Spleen (tissue), 11 donors: Measurements from ENCODE around the gene ABCG5. TPM values are rescaled to one million over a fixed set of nuclear protein-coding genes. Genes with fewer than 3 reads are reported as not detected.

Experiments
- DNase-seq: peaks from one replicate; pipeline ENCODE4 v3.0.0-alpha.2; 2020
- H3K27ac ChIP-seq, 8 donors: fragments of 200-600 bp; sonication (generic) in 7 of 8; 1 replicate in 4 of 8; 2 replicates in 4 of 8; pipeline versions ENCODE4 v1.5.0 to v1.8.0; 2016 to 2021; ENCODE audit warnings: inconsistent platforms in 4 of 8, mild to moderate bottlenecking in 4 of 8, moderate library complexity in 1 of 8
- H3K27me3 ChIP-seq, 7 donors: fragments of 200-600 bp; sonication (generic) in 6 of 7; replicated peaks in 1 of 7; 1 replicate in 4 of 7; 2 replicates in 3 of 7; pipeline versions ENCODE4 v1.5.0 to v1.8.0; 2016 to 2021; ENCODE audit warnings: inconsistent platforms in 3 of 7, mild to moderate bottlenecking in 1 of 7
- H3K36me3 ChIP-seq, 6 donors: fragments of 200-600 bp; sonication (generic) in 5 of 6; 1 replicate in 4 of 6; 2 replicates in 2 of 6; pipeline versions ENCODE4 v1.5.0 to v1.8.0; 2016 to 2021; ENCODE audit warnings: inconsistent platforms in 2 of 6
- H3K4me1 ChIP-seq, 6 donors: fragments of 200-600 bp; sonication (generic) in 5 of 6; 1 replicate in 3 of 6; 2 replicates in 3 of 6; pipeline versions ENCODE4 v1.5.0 to v1.8.0; 2016 to 2021; ENCODE audit warnings: inconsistent platforms in 3 of 6
- H3K4me3 ChIP-seq, 8 donors: fragments of 200-600 bp; sonication (generic) in 7 of 8; 1 replicate in 4 of 8; 2 replicates in 4 of 8; pipeline versions ENCODE4 v1.5.0 to v1.8.0; 2016 to 2021; ENCODE audit warnings: inconsistent platforms in 4 of 8, mild to moderate bottlenecking in 4 of 8, moderate library complexity in 2 of 8
- H3K9me3 ChIP-seq, 8 donors: fragments of 200-600 bp; sonication (generic) in 7 of 8; 1 replicate in 4 of 8; 2 replicates in 4 of 8; pipeline versions ENCODE4 v1.5.0 to v1.8.0; 2016 to 2021; ENCODE audit warnings: inconsistent platforms in 4 of 8
- POLR2A ChIP-seq, 3 donors: fragments of 450-650 bp; IDR thresholded peaks; one replicate each; pipeline ENCODE4 v1.5.1; 2017; ENCODE audit warnings: antibody characterized with exemption in 3 of 3, mild to moderate bottlenecking in 1 of 3
- POLR2AphosphoS5 ChIP-seq, 3 donors: sonication (generic); formaldehyde crosslinking; IDR thresholded peaks; one replicate each; pipeline ENCODE4 v1.5.1; 2017; ENCODE audit warnings: antibody characterized with exemption in 3 of 3
- WGBS, 5 donors: extraction: QIAGEN DNeasy Blood & Tissue Kit in 3 of 5; methylation state at CpG; one replicate each; pipeline versions ENCODE4 v1.1.5 to v1.1.7; 2013 to 2018; 5-methylcytosine and 5-hydroxymethylcytosine counted together
- intact Hi-C: fragments of 100-400 bp; cut with DNase I; formaldehyde crosslinking; loops from one replicate; pipeline ENCODE4 v1.15.0; 2023; ENCODE audit warnings: low total_unique reads
- polyA plus RNA-seq, 3 donors: library from polyadenylated mRNA; stranded (reverse); fragments of 200-250 nt; gene quantifications; one replicate each; pipeline ENCODE4 v1.2.1, GENCODE V29; 2013
- total RNA-seq, 7 donors: library from RNA; depleted of rRNA in 3 of 7; stranded (reverse); fragments of >200 nt in 3 of 7; fragmentation: NEBNext Ultra II Directional in 4 of 7; extraction: Animal tissue kit (Norgen Biotek cat#: 25700) in 4 of 7; gene quantifications; one replicate each; pipeline versions ENCODE4 v1.1.0 to v1.2.1, GENCODE V29; 2016 to 2021
- TF ChIP-seq, protein P1 (sequence below), 11 experiments: fragments of 200-600 bp in 7 of 11; fragments of 450-650 bp in 4 of 11; sonication (generic) in 4 of 11; IDR thresholded peaks in 8 of 11; conservative IDR thresholded peaks in 3 of 11; 1 replicate in 7 of 11; 2 replicates in 4 of 11; pipeline versions ENCODE4 v1.4.0 to v1.8.0; 2016 to 2021; ENCODE audit warnings: antibody characterized with exemption in 11 of 11, inconsistent platforms in 4 of 11, mild to moderate bottlenecking in 1 of 11
- donor health status: healthy with polysubstance abuse.
- donor health status: DM: no; HTN: no; CAD: no; lungs with moderate emphysema.
- donor health status: DM: no; HTN: no; CAD: no.
- donor health status: Bipolar disorder and iron deficiency.
- donor health status: healthy.
- donor health status: DM: no; HTN: no; CAD: no.
- donor health status: DM: yes; HTN: yes; CAD: no.

ABCG5 gene
- total and polyA plus RNA-seq, 10 donors, result 0.05 to 0.37 (median 0.25) TPM; not detected in 6

DNA sequence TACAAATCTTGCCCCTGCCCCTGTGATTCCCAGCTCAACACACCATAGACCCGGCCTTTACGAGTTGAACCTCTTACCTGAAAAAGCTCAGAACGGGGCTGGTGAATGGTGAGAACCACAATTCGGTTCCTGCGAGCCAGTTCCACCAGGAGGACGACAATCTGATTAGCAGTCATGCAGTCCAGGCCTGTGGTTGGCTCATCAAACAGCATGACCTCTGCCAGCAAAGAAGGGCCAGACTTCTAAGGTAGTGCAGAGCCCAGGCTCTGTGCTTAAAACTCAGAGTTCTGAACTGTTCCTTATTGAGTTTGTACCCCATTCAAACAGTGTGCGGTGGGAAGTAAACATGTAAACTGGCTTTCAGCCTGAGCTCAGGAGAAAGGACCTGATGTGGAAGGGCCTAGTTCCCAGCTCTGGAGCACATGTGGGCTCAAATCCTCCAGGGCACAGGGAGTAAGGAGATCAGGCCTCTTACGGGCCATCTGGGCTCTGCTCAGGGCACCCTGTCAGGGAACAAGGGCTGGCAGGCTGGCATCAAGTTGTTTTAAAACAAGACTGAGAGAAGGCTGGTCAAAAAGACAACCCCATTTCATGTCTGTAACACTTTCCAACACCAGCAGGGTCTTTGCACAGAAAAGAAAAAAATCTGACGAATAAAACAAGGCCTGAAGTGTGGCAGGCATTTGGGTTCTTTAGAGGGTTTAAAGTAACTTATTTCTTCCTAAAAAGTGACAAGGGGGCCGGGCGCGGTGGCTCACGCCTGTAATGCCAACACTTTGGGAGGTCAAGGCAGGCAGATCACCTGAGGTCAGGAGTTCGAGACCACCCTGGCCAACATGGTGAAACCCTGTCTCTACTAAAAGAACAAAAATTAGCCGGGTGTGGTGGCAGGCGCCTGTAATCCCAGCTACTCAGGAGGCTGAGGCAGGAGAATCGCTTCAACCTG lies 12.1 kb downstream of the ABCG5 start:
- DNase-seq, result no peak
- 92 to 95% (median 93%) methylated on average over 15 to 17 of the region's 17 CpGs for WGBS, 5 donors
- peaks cover 0 to 17% (median 3%) of the 10 kb centered on the region in 6 donors for H3K4me1 ChIP-seq
- no peaks in the 10 kb centered on the region for H3K9me3 ChIP-seq
- H3K27ac ChIP-seq, result no peak overlapping the region
- intact Hi-C loops, result no loop called here
- H3K4me3 ChIP-seq, result no peak overlapping the region
- TF ChIP-seq POLR2A (IDR thresholded peaks at IDR 0.05), result no peak
- no peak for TF ChIP-seq POLR2AphosphoS5 (IDR thresholded peaks at IDR 0.05)
- no peaks in the 10 kb centered on the region for H3K36me3 ChIP-seq
- H3K27me3 ChIP-seq, result peaks cover 0 to 67% (median 6%) of the 10 kb centered on the region in 7 donors

DNA sequence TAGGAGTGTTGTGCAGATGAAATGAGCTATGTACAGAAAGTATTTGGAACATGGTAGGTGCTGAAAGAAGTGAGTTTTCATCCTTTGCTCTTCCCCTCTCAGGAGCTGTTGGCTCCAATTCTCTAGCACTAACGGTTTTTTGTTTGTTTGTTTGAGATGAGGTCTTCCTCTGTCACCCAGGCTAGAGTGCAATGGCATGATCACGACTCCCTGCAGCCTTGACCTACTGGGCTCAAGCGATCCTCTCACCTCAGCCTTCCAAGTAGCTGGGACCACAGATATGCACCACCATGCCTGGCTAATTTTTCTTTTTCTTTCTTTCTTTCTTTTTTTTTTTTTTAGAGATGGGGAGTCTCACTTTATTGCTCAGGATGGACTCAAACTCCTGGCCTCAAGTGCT lies 12.8 kb downstream of the ABCG5 start:
- Histone ChIP-seq H3K36me3 (no peaks in the 10 kb centered on the region), H3K9me3 (no peaks in the 10 kb centered on the region), H3K4me3 (no peak overlapping the region), H3K27ac (no peak overlapping the region), H3K27me3 (peaks cover 0 to 65% (median 0%) of the 10 kb centered on the region in 7 donors), H3K4me1 (peaks cover 0 to 9% (median 0%) of the 10 kb centered on the region in 6 donors)
- TF ChIP-seq POLR2A (IDR thresholded peaks at IDR 0.05), result no peak
- TF ChIP-seq, protein P1, sequence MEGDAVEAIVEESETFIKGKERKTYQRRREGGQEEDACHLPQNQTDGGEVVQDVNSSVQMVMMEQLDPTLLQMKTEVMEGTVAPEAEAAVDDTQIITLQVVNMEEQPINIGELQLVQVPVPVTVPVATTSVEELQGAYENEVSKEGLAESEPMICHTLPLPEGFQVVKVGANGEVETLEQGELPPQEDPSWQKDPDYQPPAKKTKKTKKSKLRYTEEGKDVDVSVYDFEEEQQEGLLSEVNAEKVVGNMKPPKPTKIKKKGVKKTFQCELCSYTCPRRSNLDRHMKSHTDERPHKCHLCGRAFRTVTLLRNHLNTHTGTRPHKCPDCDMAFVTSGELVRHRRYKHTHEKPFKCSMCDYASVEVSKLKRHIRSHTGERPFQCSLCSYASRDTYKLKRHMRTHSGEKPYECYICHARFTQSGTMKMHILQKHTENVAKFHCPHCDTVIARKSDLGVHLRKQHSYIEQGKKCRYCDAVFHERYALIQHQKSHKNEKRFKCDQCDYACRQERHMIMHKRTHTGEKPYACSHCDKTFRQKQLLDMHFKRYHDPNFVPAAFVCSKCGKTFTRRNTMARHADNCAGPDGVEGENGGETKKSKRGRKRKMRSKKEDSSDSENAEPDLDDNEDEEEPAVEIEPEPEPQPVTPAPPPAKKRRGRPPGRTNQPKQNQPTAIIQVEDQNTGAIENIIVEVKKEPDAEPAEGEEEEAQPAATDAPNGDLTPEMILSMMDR (IDR thresholded peaks at IDR 0.05 in 8 of 11, conservative IDR thresholded peaks at IDR 0.05 in 3 of 11), result no peak
- no peak for TF ChIP-seq POLR2AphosphoS5 (IDR thresholded peaks at IDR 0.05)
- no peak for DNase-seq
- 64 to 85% (median 70%) methylated on average over 3 of the region's 3 CpGs for WGBS, 5 donors
- intact Hi-C loops, result no loop called here

DNA sequence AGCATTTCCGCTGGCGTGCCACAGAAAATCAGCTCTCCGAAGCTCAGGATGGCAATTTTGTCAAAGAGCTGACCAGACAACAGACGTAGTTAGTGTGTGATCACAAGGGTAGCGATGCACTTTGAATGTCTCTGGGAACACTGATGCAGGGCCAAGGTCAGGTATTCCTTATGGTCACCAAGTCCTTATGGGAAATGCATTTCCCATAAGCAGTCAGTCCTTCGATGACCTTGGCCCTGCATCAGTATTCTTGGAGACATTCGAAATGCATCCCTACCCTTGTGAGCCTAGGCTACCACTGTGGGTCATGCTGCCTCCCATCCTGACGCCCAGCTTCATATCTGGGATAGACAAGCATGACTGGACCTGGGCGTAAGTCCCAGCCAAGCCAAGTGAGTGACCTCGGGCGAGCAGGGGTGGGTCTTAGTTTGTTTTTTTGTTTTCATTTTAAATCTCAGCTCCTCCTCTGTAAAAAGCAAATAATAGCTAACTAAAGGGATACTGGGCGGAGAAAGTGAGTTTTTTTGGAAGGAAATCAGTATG lies 13.6 kb downstream of the ABCG5 start:
- Histone ChIP-seq H3K36me3 (no peaks in the 10 kb centered on the region), H3K27me3 (peaks cover 0 to 65% (median 0%) of the 10 kb centered on the region in 7 donors), H3K9me3 (no peaks in the 10 kb centered on the region), H3K27ac (no peak overlapping the region), H3K4me1 (peaks cover 0 to 3% (median 0%) of the 10 kb centered on the region in 6 donors), H3K4me3 (no peak overlapping the region)
- TF ChIP-seq, protein P1 (IDR thresholded peaks at IDR 0.05 in 8 of 11, conservative IDR thresholded peaks at IDR 0.05 in 3 of 11), result no peak
- TF ChIP-seq POLR2AphosphoS5 (IDR thresholded peaks at IDR 0.05) (no peak), POLR2A (IDR thresholded peaks at IDR 0.05) (no peak)
- 87 to 94% (median 90%) methylated on average over 12 of the region's 12 CpGs for WGBS, 5 donors
- intact Hi-C loops, result no loop called here
- no peak for DNase-seq

DNA sequence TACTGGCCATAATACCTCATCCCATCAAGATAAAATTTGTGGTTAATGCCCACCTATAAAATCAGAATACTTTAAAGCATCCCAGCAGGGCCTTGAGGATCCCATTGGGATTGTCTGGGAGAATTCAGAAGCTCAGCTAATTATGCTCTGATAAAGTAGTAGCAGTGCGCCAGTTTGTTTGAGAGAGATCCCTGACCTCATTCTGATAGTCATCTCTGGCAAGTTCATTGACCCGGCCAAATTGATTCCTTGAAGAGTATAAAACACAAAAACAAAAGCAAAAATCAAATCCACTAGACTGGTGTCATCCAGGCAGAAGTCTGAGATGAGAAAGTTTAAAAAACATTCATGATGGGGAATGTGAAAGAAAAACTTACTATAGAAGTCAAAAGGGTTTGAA lies 14.1 kb downstream of the ABCG5 start:
- H3K4me3 ChIP-seq, result no peak overlapping the region
- no peak overlapping the region for H3K27ac ChIP-seq
- WGBS, 5 donors, result 87 to 99% (median 96%) methylated on average over 2 of the region's 2 CpGs
- no peak for TF ChIP-seq POLR2A (IDR thresholded peaks at IDR 0.05)
- TF ChIP-seq, protein P1 (IDR thresholded peaks at IDR 0.05 in 8 of 11, conservative IDR thresholded peaks at IDR 0.05 in 3 of 11), result no peak
- no peak for TF ChIP-seq POLR2AphosphoS5 (IDR thresholded peaks at IDR 0.05)
- DNase-seq, result no peak
- H3K9me3 ChIP-seq, result no peaks in the 10 kb centered on the region
- intact Hi-C loops, result no loop called here
- no peaks in the 10 kb centered on the region for H3K4me1 ChIP-seq
- H3K27me3 ChIP-seq, result peaks cover 0 to 60% (median 0%) of the 10 kb centered on the region in 7 donors
- no peaks in the 10 kb centered on the region for H3K36me3 ChIP-seq
